Endometrium (tissue), 2 donors: ENCODE measurements around the gene THSD1.
A peak's percentile ranks its signal among the peaks of the same experiment; 100 is the strongest.

Experiments
- FAIRE-seq: peaks from 2 replicates; lab custom pipeline; 2012; peaks lifted over from hg19 to GRCh38; lab: Jason Lieb, UNC
- donor health status: control.
- donor health status: control.

THSD1 gene

GRCh38 chr13:52405767-52406494 lies at the start of gene THSD1:
THSD1 (minus strand) TSS chr13:52406172; CDS start chr13:52402600, 3,572 bp downstream.
- FAIRE-seq, result no peak

GRCh38 chr13:52455677-52456041 lies 49.7 kb upstream of the THSD1 start:
- FAIRE-seq, result no peak

GRCh38 chr13:52454820-52455676 lies 49.1 kb upstream of the THSD1 start, which contains the start of gene CKAP2:
CKAP2 (plus strand) TSS chr13:52455478; CDS start chr13:52455557, 79 bp downstream.
- peak; percentile 72 for FAIRE-seq

GRCh38 chr13:52454459-52454819 lies 48.5 kb upstream of the THSD1 start:
- FAIRE-seq, result no peak

- no peak for FAIRE-seq
Measured at GRCh38 chr13:52452470-52452869, 46.5 kb upstream of the THSD1 start.

- FAIRE-seq, result no peak
Measured at GRCh38 chr13:52451135-52451804, 45.3 kb upstream of the THSD1 start.

GRCh38 chr13:52450793-52451116 lies 44.8 kb upstream of the THSD1 start:
- FAIRE-seq, result no peak

- no peak for FAIRE-seq
Measured at GRCh38 chr13:52450012-52450792, 44.2 kb upstream of the THSD1 start, which contains the start of gene VPS36. VPS36 (minus strand) TSS chr13:52450634; CDS start chr13:52450594, 40 bp downstream.

- FAIRE-seq, result no peak
Measured at GRCh38 chr13:52449331-52450011, 43.5 kb upstream of the THSD1 start.

GRCh38 chr13:52447815-52448552 lies 42.0 kb upstream of the THSD1 start:
- FAIRE-seq, result no peak

GRCh38 chr13:52447354-52447753 lies 41.4 kb upstream of the THSD1 start:
- no peak for FAIRE-seq

- no peak for FAIRE-seq
Measured at GRCh38 chr13:52446265-52446664, 40.3 kb upstream of the THSD1 start.

- no peak for FAIRE-seq
Measured at GRCh38 chr13:52432456-52432855, 26.5 kb upstream of the THSD1 start.

GRCh38 chr13:52428295-52428694 lies 22.3 kb upstream of the THSD1 start:
- no peak for FAIRE-seq

GRCh38 chr13:52421216-52421615 lies 15.2 kb upstream of the THSD1 start:
- no peak for FAIRE-seq

- no peak for FAIRE-seq
Measured at GRCh38 chr13:52419080-52419479, 13.1 kb upstream of the THSD1 start.

GRCh38 chr13:52414963-52415362 lies 9.0 kb upstream of the THSD1 start:
- FAIRE-seq, result no peak

- no peak for FAIRE-seq
Measured at GRCh38 chr13:52414051-52414450, 8.1 kb upstream of the THSD1 start.

GRCh38 chr13:52412128-52412527 lies 6.2 kb upstream of the THSD1 start:
- FAIRE-seq, result no peak

- no peak for FAIRE-seq
Measured at GRCh38 chr13:52411629-52412028, 5.7 kb upstream of the THSD1 start.
